MM.1S (cell line): ENCODE measurements around the gene LGALS9.
A peak's percentile ranks its signal among the peaks of the same experiment; 100 is the strongest.

Experiments
- DNase-seq: peaks from one replicate; pipeline ENCODE4 v3.0.0-alpha.2; 2015
- H2AFZ ChIP-seq: fragments of 300-600 bp; sonication (generic); 2 replicates; pipeline ENCODE4 v1.6.0; 2016; ENCODE audit warnings: antibody characterized with exemption, low read length
- H3F3A ChIP-seq: fragments of 300-600 bp; sonication (generic); 2 replicates; pipeline ENCODE4 v1.6.1; 2016; ENCODE audit warnings: mild to moderate bottlenecking, antibody characterized with exemption, low read length, moderate library complexity, mixed read lengths; ENCODE audit not compliant: insufficient read depth
- H3K27ac ChIP-seq: fragments of 300-600 bp; sonication (generic); 2 replicates; pipeline ENCODE4 v1.5.1; 2016; ENCODE audit warnings: mild to moderate bottlenecking, low read length
- H3K27me3 ChIP-seq: fragments of 300-600 bp; sonication (generic); replicated peaks from 2 replicates; pipeline ENCODE4 v1.6.0; 2016; ENCODE audit warnings: low read length; ENCODE audit not compliant: insufficient read depth
- H3K36me3 ChIP-seq: fragments of 300-600 bp; sonication (generic); replicated peaks from 2 replicates; pipeline ENCODE4 v1.6.1; 2016; ENCODE audit warnings: mild to moderate bottlenecking, low read length, mixed read lengths; ENCODE audit not compliant: insufficient read depth
- H3K4me1 ChIP-seq: fragments of 300-600 bp; sonication (generic); 2 replicates; pipeline ENCODE4 v1.6.1; 2016; ENCODE audit warnings: low read length, mixed read lengths
- H3K4me2 ChIP-seq: fragments of 300-600 bp; sonication (generic); 2 replicates; pipeline ENCODE4 v1.6.0; 2016; ENCODE audit warnings: low read depth, low read length
- H3K4me3 ChIP-seq: fragments of 300-600 bp; sonication (generic); 2 replicates; pipeline ENCODE4 v1.5.1; 2016; ENCODE audit warnings: low read length, mixed read lengths
- H3K79me2 ChIP-seq: fragments of 300-600 bp; sonication (generic); 2 replicates; pipeline ENCODE4 v1.6.1; 2016; ENCODE audit warnings: mixed run types, low read length, mixed read lengths
- H3K9ac ChIP-seq: fragments of 300-600 bp; sonication (generic); 2 replicates; pipeline ENCODE4 v1.6.1; 2016; ENCODE audit warnings: low read length, mixed read lengths
- H3K9me2 ChIP-seq: fragments of 300-600 bp; sonication (generic); replicated peaks from 2 replicates; pipeline ENCODE4 v1.6.1; 2016; ENCODE audit warnings: mild to moderate bottlenecking, low read length, mixed read lengths; ENCODE audit not compliant: insufficient read depth
- H3K9me3 ChIP-seq: fragments of 300-600 bp; sonication (generic); replicated peaks from 2 replicates; pipeline ENCODE4 v1.6.1; 2016; ENCODE audit warnings: mild to moderate bottlenecking, low read length, mixed read lengths; ENCODE audit not compliant: insufficient read depth
- H4K20me1 ChIP-seq: fragments of 300-600 bp; sonication (generic); 2 replicates; pipeline ENCODE4 v1.6.1; 2016; ENCODE audit warnings: mild to moderate bottlenecking, low read length, moderate library complexity, mixed read lengths; ENCODE audit not compliant: insufficient read depth
- CTCF ChIP-seq: fragments of 300-600 bp; sonication (generic); IDR thresholded peaks from 2 replicates; pipeline ENCODE4 v1.5.1; 2016; ENCODE audit warnings: antibody characterized with exemption, low read length, mixed read lengths
- EZH2 ChIP-seq: fragments of 300-600 bp; sonication (generic); optimal IDR thresholded peaks from 2 replicates; pipeline ENCODE3; 2017; ENCODE audit warnings: low read depth, mild to moderate bottlenecking, antibody characterized with exemption, low read length, mixed read lengths
- EZH2phosphoT487 ChIP-seq: fragments of 300-600 bp; sonication (generic); IDR thresholded peaks from 2 replicates; pipeline ENCODE4 v1.6.1; 2018; ENCODE audit warnings: antibody characterized with exemption, low read length

The LGALS9 gene

GRCh38 chr17:27657620-27658019 lies 26.6 kb downstream of the LGALS9 start:
- peak; percentile 16 for DNase-seq

GRCh38 chr17:27659683-27660082 lies 28.7 kb downstream of the LGALS9 start:
- no peak overlapping the region for H3K4me2 ChIP-seq
- H3K79me2 ChIP-seq = no peaks in the 10 kb centered on the region
- H3K4me3 ChIP-seq = no peak overlapping the region
- peaks cover 4% of the 10 kb centered on the region for H3K27me3 ChIP-seq
- no peak overlapping the region for H3K27ac ChIP-seq
- H3F3A ChIP-seq = no peaks in the 10 kb centered on the region
- H3K9ac ChIP-seq = no peak overlapping the region
- no peaks in the 10 kb centered on the region for H4K20me1 ChIP-seq
- no peak overlapping the region for H2AFZ ChIP-seq
- no peaks in the 10 kb centered on the region for H3K9me2 ChIP-seq
- no peaks in the 10 kb centered on the region for H3K36me3 ChIP-seq
- H3K9me3 ChIP-seq = no peaks in the 10 kb centered on the region
- TF ChIP-seq CTCF (no peak), EZH2 (no peak), EZH2phosphoT487 (no peak)
- H3K4me1 ChIP-seq = no peaks in the 10 kb centered on the region
- no peak for DNase-seq

More at GRCh38 chr17:27657620-27658019, 26.6 kb downstream of the LGALS9 start:
- Histone ChIP-seq H4K20me1 (no peaks in the 10 kb centered on the region), H3F3A (no peaks in the 10 kb centered on the region), H3K4me2 (no peak overlapping the region), H3K79me2 (no peaks in the 10 kb centered on the region), H3K27me3 (no peaks in the 10 kb centered on the region; the same call in 1 of the 2 replicates), H3K4me3 (no peak overlapping the region), H3K9me2 (no peaks in the 10 kb centered on the region), H3K36me3 (no peaks in the 10 kb centered on the region), H3K9me3 (no peaks in the 10 kb centered on the region), H3K9ac (no peak overlapping the region), H3K4me1 (no peaks in the 10 kb centered on the region), H2AFZ (no peak overlapping the region), H3K27ac (no peak overlapping the region)
- no peak for TF ChIP-seq CTCF
- TF ChIP-seq EZH2 = no peak
- no peak for TF ChIP-seq EZH2phosphoT487

GRCh38 chr17:27660436-27660835 lies 29.4 kb downstream of the LGALS9 start:
- Histone ChIP-seq H3K4me1 (no peaks in the 10 kb centered on the region), H3K4me2 (no peak overlapping the region)

More at GRCh38 chr17:27660436-27660835, 29.4 kb downstream of the LGALS9 start:
- H3K27me3 ChIP-seq = peaks cover 5% of the 10 kb centered on the region
- TF ChIP-seq EZH2phosphoT487 (no peak), CTCF (no peak), EZH2 (no peak)
- H3K36me3 ChIP-seq = no peaks in the 10 kb centered on the region
- H3K9me2 ChIP-seq = no peaks in the 10 kb centered on the region
- H3F3A ChIP-seq = no peaks in the 10 kb centered on the region
- no peaks in the 10 kb centered on the region for H3K9me3 ChIP-seq
- H3K27ac ChIP-seq = no peak overlapping the region
- no peaks in the 10 kb centered on the region for H4K20me1 ChIP-seq
- no peaks in the 10 kb centered on the region for H3K79me2 ChIP-seq
- H2AFZ ChIP-seq = no peak overlapping the region
- no peak for DNase-seq
- H3K9ac ChIP-seq = no peak overlapping the region
- H3K4me3 ChIP-seq = no peak overlapping the region
